ENCODE results near the gene ITGB1.

Gene ITGB1

GRCh38 chr10:32954080-32954479 is 4.0 kb downstream of the ITGB1 start:
- no peak for DNase-seq

GRCh38 chr10:32953277-32953927 is 4.6 kb downstream of the ITGB1 start:
- no peak for DNase-seq

GRCh38 chr10:32952541-32953276 is 5.3 kb downstream of the ITGB1 start:
- no peak for DNase-seq

GRCh38 chr10:32952094-32952493 is 5.9 kb downstream of the ITGB1 start:
- DNase-seq, result no peak

- DNase-seq, result no peak
Measured at GRCh38 chr10:32951111-32951510, 6.9 kb downstream of the ITGB1 start.

GRCh38 chr10:32950591-32951108 is 7.4 kb downstream of the ITGB1 start:
- DNase-seq, result no peak

GRCh38 chr10:32949221-32949678 is 8.8 kb downstream of the ITGB1 start:
- no peak for DNase-seq

GRCh38 chr10:32948451-32948850 is 9.6 kb downstream of the ITGB1 start:
- DNase-seq, result no peak

GRCh38 chr10:32947586-32947985 is 10.4 kb downstream of the ITGB1 start:
- DNase-seq, result no peak

- no peak for DNase-seq
Measured at GRCh38 chr10:32946108-32946507, 11.9 kb downstream of the ITGB1 start.

GRCh38 chr10:32943854-32944661 is 14.0 kb downstream of the ITGB1 start:
- no peak for DNase-seq

- DNase-seq, result no peak
Measured at GRCh38 chr10:32943395-32943794, 14.6 kb downstream of the ITGB1 start.

GRCh38 chr10:32942081-32942480 is 15.9 kb downstream of the ITGB1 start:
- no peak for DNase-seq

- no peak for DNase-seq
Measured at GRCh38 chr10:32941357-32941756, 16.7 kb downstream of the ITGB1 start.

GRCh38 chr10:32940321-32941301 is 17.4 kb downstream of the ITGB1 start:
- DNase-seq, result no peak

GRCh38 chr10:32939296-32940111 is 18.5 kb downstream of the ITGB1 start:
- no peak for DNase-seq

- DNase-seq, result no peak
Measured at GRCh38 chr10:32938554-32939061, 19.4 kb downstream of the ITGB1 start.

- no peak for DNase-seq
Measured at GRCh38 chr10:32937911-32938424, 20.1 kb downstream of the ITGB1 start.

GRCh38 chr10:32932225-32932729 is 25.8 kb downstream of the ITGB1 start:
- DNase-seq, result no peak

GRCh38 chr10:32931593-32931992 is 26.4 kb downstream of the ITGB1 start:
- no peak for DNase-seq

GRCh38 chr10:32930036-32930435 is 28.0 kb downstream of the ITGB1 start:
- no peak for DNase-seq

Data from COR-L47 (cell line).